Liver (tissue), 9 donors: ENCODE data around the gene NEMF. TPM values are rescaled to one million over a fixed set of nuclear protein-coding genes. Genes with fewer than 3 reads are reported as not detected.

ENCODE experiments used
- DNase-seq: peaks from one replicate; pipeline ENCODE4 v3.0.0-alpha.2; 2017; ENCODE audit warnings: low spot score
- H3K27ac ChIP-seq, 2 donors: one replicate each; pipeline ENCODE4 v1.7.0; 2013; ENCODE audit warnings: inconsistent platforms in 2 of 2, low read length in 2 of 2, control low read depth in 1 of 2, low read depth in 1 of 2, mild to moderate bottlenecking in 1 of 2
- H3K27me3 ChIP-seq, 4 donors: one replicate each; pipeline versions ENCODE4 v1.6.1 to v1.7.0; 2013; ENCODE audit warnings: low read length in 3 of 4, inconsistent platforms in 1 of 4, mild to moderate bottlenecking in 1 of 4, moderate library complexity in 1 of 4; ENCODE audit not compliant: control insufficient read depth in 4 of 4, insufficient read depth in 4 of 4
- H3K36me3 ChIP-seq, 4 donors: one replicate each; pipeline versions ENCODE4 v1.6.1 to v1.7.0; 2013; ENCODE audit warnings: low read length in 3 of 4, mild to moderate bottlenecking in 3 of 4, low read depth in 1 of 4, moderate library complexity in 1 of 4; ENCODE audit not compliant: control insufficient read depth in 4 of 4, insufficient read depth in 3 of 4
- H3K4me1 ChIP-seq, 4 donors: one replicate each; pipeline versions ENCODE4 v1.6.1 to v1.7.0; 2013; ENCODE audit warnings: low read length in 3 of 4, mild to moderate bottlenecking in 3 of 4, moderate library complexity in 1 of 4; ENCODE audit not compliant: control insufficient read depth in 4 of 4, insufficient read depth in 4 of 4
- H3K4me3 ChIP-seq, 3 donors: one replicate each; pipeline versions ENCODE4 v1.6.1 to v1.7.0; 2013; ENCODE audit warnings: low read length in 3 of 3, control low read depth in 1 of 3, low read depth in 1 of 3, mild to moderate bottlenecking in 1 of 3
- H3K9ac ChIP-seq, 2 donors: one replicate each; pipeline ENCODE4 v1.7.0; 2013; ENCODE audit warnings: low read length in 2 of 2, mild to moderate bottlenecking in 2 of 2, moderate library complexity in 2 of 2, control low read depth in 1 of 2, low read depth in 1 of 2
- H3K9me3 ChIP-seq, 4 donors: one replicate each; pipeline versions ENCODE4 v1.6.1 to v1.7.0; 2013; ENCODE audit warnings: low read length in 3 of 4; ENCODE audit not compliant: control insufficient read depth in 4 of 4
- ATF3 ChIP-seq: IDR thresholded peaks from 2 replicates; pipeline ENCODE4 v1.6.1; 2016; ENCODE audit warnings: antibody characterized with exemption
- CTCF ChIP-seq: fragments of 150-350 bp; IDR thresholded peaks from 2 replicates; pipeline ENCODE4 v1.5.1; 2017; ENCODE audit warnings: improper control_type of control experiment, low read depth, low read length; ENCODE audit not compliant: missing input control
- EGR1 ChIP-seq, 2 donors: IDR thresholded peaks; 2 replicates each; pipeline ENCODE4 v1.6.1; 2016 to 2018; ENCODE audit warnings: antibody characterized with exemption in 2 of 2, low read depth in 2 of 2
- FOXA1 ChIP-seq: IDR thresholded peaks from 2 replicates; pipeline ENCODE4 v1.6.1; 2016; ENCODE audit warnings: antibody characterized with exemption
- FOXA2 ChIP-seq: IDR thresholded peaks from 2 replicates; pipeline ENCODE4 v1.6.1; 2016; ENCODE audit warnings: antibody characterized with exemption
- HNF4A ChIP-seq, 2 donors: conservative IDR thresholded peaks; 2 replicates each; pipeline ENCODE4 v1.6.1; 2016; ENCODE audit warnings: antibody characterized with exemption in 2 of 2, mild to moderate bottlenecking in 2 of 2
- HNF4G ChIP-seq: IDR thresholded peaks from 2 replicates; pipeline ENCODE4 v1.6.1; 2016; ENCODE audit warnings: antibody characterized with exemption
- JUND ChIP-seq, 2 donors: IDR thresholded peaks; 2 replicates each; pipeline ENCODE4 v1.6.1; 2016; ENCODE audit warnings: antibody characterized with exemption in 2 of 2
- MAX ChIP-seq: IDR thresholded peaks from 2 replicates; pipeline ENCODE4 v1.6.1; 2016; ENCODE audit warnings: antibody characterized with exemption
- NR2F2 ChIP-seq: IDR thresholded peaks from 2 replicates; pipeline ENCODE4 v1.6.1; 2016; ENCODE audit warnings: antibody characterized with exemption
- RAD21 ChIP-seq, 2 donors: IDR thresholded peaks; 2 replicates each; pipeline ENCODE4 v1.6.1; 2016; ENCODE audit warnings: antibody characterized with exemption in 2 of 2, mild to moderate bottlenecking in 2 of 2
- REST ChIP-seq: IDR thresholded peaks from 2 replicates; pipeline ENCODE4 v1.6.1; 2016; ENCODE audit warnings: antibody characterized with exemption, mild to moderate bottlenecking
- RXRA ChIP-seq, 2 donors: IDR thresholded peaks; 2 replicates each; pipeline ENCODE4 v1.6.1; 2017 to 2018; ENCODE audit warnings: antibody characterized with exemption in 2 of 2, mild to moderate bottlenecking in 1 of 2
- SP1 ChIP-seq: IDR thresholded peaks from 2 replicates; pipeline ENCODE4 v1.6.1; 2018; ENCODE audit warnings: antibody characterized with exemption, mild to moderate bottlenecking
- TAF1 ChIP-seq: conservative IDR thresholded peaks from 2 replicates; pipeline ENCODE4 v1.6.1; 2016; ENCODE audit warnings: antibody characterized with exemption, mild to moderate bottlenecking
- YY1 ChIP-seq: IDR thresholded peaks from 2 replicates; pipeline ENCODE4 v1.6.1; 2016; ENCODE audit warnings: antibody characterized with exemption, mild to moderate bottlenecking
- ZBTB33 ChIP-seq: IDR thresholded peaks from 2 replicates; pipeline ENCODE4 v1.6.1; 2016; ENCODE audit warnings: antibody characterized with exemption
- WGBS: extraction: QIAGEN DNeasy Blood & Tissue Kit; methylation state at CpG from one replicate; pipeline ENCODE4 v1.1.7; 2013; 5-methylcytosine and 5-hydroxymethylcytosine counted together
- polyA plus RNA-seq, 2 donors: library from polyadenylated mRNA; stranded (reverse) in 1 of 2; unstranded in 1 of 2; fragments of 200-250 nt in 1 of 2; fragments of >200 nt in 1 of 2; fragmentation: Nextera tagmentation in 1 of 2; extraction: Ambion mirVana in 1 of 2; gene quantifications; one replicate each; pipeline versions ENCODE4 v1.2.1 to v1.2.3, GENCODE V29; 2013 to 2015
- total RNA-seq, 2 donors: library from RNA; depleted of rRNA; stranded (reverse); fragments of >200 nt; gene quantifications; one replicate each; pipeline ENCODE4 v1.2.3, GENCODE V29; 2014
- donor health status: healthy.
- donor health status: healthy.
- donor health status: healthy.
- donor health status: healthy.
- donor health status: healthy.

NEMF gene
- total and polyA plus RNA-seq, 4 donors = 7.9 to 37.2 (median 31.1) TPM

- H3K27ac ChIP-seq = no peak overlapping the region
- 87% methylated on average over 6 of the region's 6 CpGs for WGBS
These were observed 90.6 kb downstream of the NEMF start for GRCh38 chr14:49761839-49762551.

More at GRCh38 chr14:49761839-49762551, 90.6 kb downstream of the NEMF start:
- no peak overlapping the region for H3K4me3 ChIP-seq
- TF ChIP-seq SP1 (no peak), YY1 (no peak), ZBTB33 (no peak), MAX (no peak), ATF3 (no peak), HNF4A (conservative IDR thresholded peaks at IDR 0.05) (no peak), REST (no peak), JUND (IDR thresholded peaks at IDR 0.05) (no peak), RXRA (IDR thresholded peaks at IDR 0.05) (no peak), CTCF (no peak), EGR1 (IDR thresholded peaks at IDR 0.05; ENCODE audit: low read depth in 2 of 2) (no peak), RAD21 (IDR thresholded peaks at IDR 0.05) (no peak), NR2F2 (no peak), HNF4G (no peak), FOXA2 (no peak), TAF1 (no peak), FOXA1 (no peak)
- no peak for DNase-seq
- H3K27me3 ChIP-seq = no peaks in the 10 kb centered on the region
- H3K9me3 ChIP-seq = no peaks in the 10 kb centered on the region
- no peak overlapping the region for H3K9ac ChIP-seq
- H3K36me3 ChIP-seq = no peaks in the 10 kb centered on the region
- H3K4me1 ChIP-seq = peaks cover 2 to 4% (median 3%) of the 10 kb centered on the region in 4 donors
